Stimulated activated CD4-positive, alpha-beta T cell treated with anti-CD3 and anti-CD28 coated beads, Interleukin-2, amount 100 ng/mL, for 24 hours (primary cell): ENCODE results near the gene SVEP1.

Experiments
- DNase-seq, 2 donors: peaks; one replicate each; pipeline ENCODE4 v3.0.0-alpha.2; 2020

Gene SVEP1

GRCh38 chr9:110520120-110520701 is 59.3 kb downstream of the SVEP1 start:
- DNase-seq: no peak

GRCh38 chr9:110517483-110517882 is 62.1 kb downstream of the SVEP1 start:
- DNase-seq: no peak

- no peak for DNase-seq
Observed at GRCh38 chr9:110514897-110515296, 64.6 kb downstream of the SVEP1 start.

GRCh38 chr9:110512817-110513216 is 66.7 kb downstream of the SVEP1 start:
- DNase-seq: no peak

GRCh38 chr9:110509792-110510191 is 69.7 kb downstream of the SVEP1 start:
- DNase-seq: no peak

- no peak for DNase-seq
Observed at GRCh38 chr9:110502842-110503241, 76.7 kb downstream of the SVEP1 start.

- DNase-seq: no peak
Observed at GRCh38 chr9:110499608-110500007, 79.9 kb downstream of the SVEP1 start.

GRCh38 chr9:110487196-110487595 is 92.3 kb downstream of the SVEP1 start:
- no peak for DNase-seq

- no peak for DNase-seq
Observed at GRCh38 chr9:110486218-110486617, 93.3 kb downstream of the SVEP1 start.

GRCh38 chr9:110479481-110479880 is 100.1 kb downstream of the SVEP1 start:
- DNase-seq: no peak

GRCh38 chr9:110476251-110476650 is 103.3 kb downstream of the SVEP1 start:
- DNase-seq: no peak

GRCh38 chr9:110472111-110472510 is 107.4 kb downstream of the SVEP1 start:
- DNase-seq: no peak

- DNase-seq: no peak
Observed at GRCh38 chr9:110468950-110469349, 110.6 kb downstream of the SVEP1 start.

- DNase-seq: no peak
Observed at GRCh38 chr9:110465190-110465589, 114.4 kb downstream of the SVEP1 start.

GRCh38 chr9:110464321-110464720 is 115.2 kb downstream of the SVEP1 start:
- DNase-seq: no peak

- DNase-seq: no peak
Observed at GRCh38 chr9:110463499-110463898, 116.0 kb downstream of the SVEP1 start.

GRCh38 chr9:110457245-110457644 is 122.3 kb downstream of the SVEP1 start:
- no peak for DNase-seq

- no peak for DNase-seq
Observed at GRCh38 chr9:110456681-110457080, 122.9 kb downstream of the SVEP1 start.

- DNase-seq: no peak
Observed at GRCh38 chr9:110455860-110456259, 123.7 kb downstream of the SVEP1 start.

- no peak for DNase-seq
Observed at GRCh38 chr9:110452227-110452801, 127.2 kb downstream of the SVEP1 start.

- DNase-seq: no peak
Observed at GRCh38 chr9:110451726-110452125, 127.8 kb downstream of the SVEP1 start.

- DNase-seq: no peak
Observed at GRCh38 chr9:110447476-110447875, 132.1 kb downstream of the SVEP1 start.

GRCh38 chr9:110446171-110446570 is 133.4 kb downstream of the SVEP1 start:
- no peak for DNase-seq

- DNase-seq: no peak
Observed at GRCh38 chr9:110444911-110445310, 134.6 kb downstream of the SVEP1 start.

GRCh38 chr9:110443866-110444220 is 135.7 kb downstream of the SVEP1 start:
- no peak for DNase-seq
